ENCODE data around the gene VPS11. TPM values are rescaled to one million over a fixed set of nuclear protein-coding genes. Genes with fewer than 3 reads are reported as not detected.

VPS11 gene
- total RNA-seq = 30.7 and 39.0 TPM in 2 replicates

DNA sequence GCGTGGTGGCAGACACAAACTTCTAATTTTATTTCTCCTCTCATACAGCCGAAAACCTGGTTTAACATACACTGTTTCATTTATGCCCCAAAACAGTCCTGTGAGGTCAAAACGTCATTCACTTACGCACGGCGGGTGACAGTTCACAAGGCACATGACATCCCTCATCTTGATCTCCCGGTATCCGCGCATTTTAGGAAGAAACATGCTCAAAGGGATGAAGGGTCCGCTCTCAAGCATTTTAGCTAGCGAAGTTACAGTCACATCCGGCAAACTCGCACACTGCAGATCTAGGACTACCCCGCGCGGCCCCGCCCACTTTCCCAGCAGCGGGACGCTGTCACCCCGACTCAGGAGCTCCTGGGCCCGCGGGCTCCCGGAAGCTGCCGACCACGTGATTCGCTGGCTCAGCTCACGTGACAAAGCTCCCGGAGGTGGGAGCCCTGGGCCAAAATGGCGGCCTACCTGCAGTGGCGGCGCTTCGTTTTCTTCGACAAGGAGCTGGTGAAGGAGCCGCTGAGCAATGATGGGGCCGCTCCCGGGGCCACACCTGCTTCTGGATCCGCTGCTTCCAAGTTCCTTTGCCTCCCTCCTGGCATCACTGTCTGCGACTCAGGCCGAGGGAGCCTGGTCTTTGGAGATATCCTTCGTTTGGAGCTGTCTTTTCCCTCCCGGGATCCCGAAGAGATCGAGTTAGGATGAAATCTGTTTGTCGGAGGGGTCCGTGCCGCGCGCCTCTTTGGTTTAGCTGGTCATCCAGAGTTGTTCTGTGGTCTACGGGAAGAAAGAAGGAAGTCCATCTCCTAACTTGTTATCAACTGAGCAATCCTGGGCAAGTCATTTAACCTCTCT is at the start of gene VPS11:
Gene VPS11 (plus strand): TSS at position 448 of the 852 bp plus-strand sequence. CDS start 6 bp downstream, at position 454.
- TF ChIP-seq, protein P1, sequence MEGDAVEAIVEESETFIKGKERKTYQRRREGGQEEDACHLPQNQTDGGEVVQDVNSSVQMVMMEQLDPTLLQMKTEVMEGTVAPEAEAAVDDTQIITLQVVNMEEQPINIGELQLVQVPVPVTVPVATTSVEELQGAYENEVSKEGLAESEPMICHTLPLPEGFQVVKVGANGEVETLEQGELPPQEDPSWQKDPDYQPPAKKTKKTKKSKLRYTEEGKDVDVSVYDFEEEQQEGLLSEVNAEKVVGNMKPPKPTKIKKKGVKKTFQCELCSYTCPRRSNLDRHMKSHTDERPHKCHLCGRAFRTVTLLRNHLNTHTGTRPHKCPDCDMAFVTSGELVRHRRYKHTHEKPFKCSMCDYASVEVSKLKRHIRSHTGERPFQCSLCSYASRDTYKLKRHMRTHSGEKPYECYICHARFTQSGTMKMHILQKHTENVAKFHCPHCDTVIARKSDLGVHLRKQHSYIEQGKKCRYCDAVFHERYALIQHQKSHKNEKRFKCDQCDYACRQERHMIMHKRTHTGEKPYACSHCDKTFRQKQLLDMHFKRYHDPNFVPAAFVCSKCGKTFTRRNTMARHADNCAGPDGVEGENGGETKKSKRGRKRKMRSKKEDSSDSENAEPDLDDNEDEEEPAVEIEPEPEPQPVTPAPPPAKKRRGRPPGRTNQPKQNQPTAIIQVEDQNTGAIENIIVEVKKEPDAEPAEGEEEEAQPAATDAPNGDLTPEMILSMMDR (IDR thresholded peaks at IDR 0.05; ENCODE audit: insufficient read depth, low read length, poor library complexity, severe bottlenecking) = no peak
- H3K4me3 ChIP-seq (ENCODE audit: low read depth, low read length) = peak within 1 kb of the TSS; percentile 99

GRCh38 chr11:119018074-119018938 is 49.3 kb upstream of the VPS11 start, which contains the start of the genes RPS25 and TRAPPC4:
Gene RPS25 (minus strand): TSS chr11:119018343. CDS start chr11:119018284, 59 bp downstream.
Gene TRAPPC4 (plus strand): TSS chr11:119018766. CDS start chr11:119018796, 30 bp downstream.
- H3K36me3 ChIP-seq (ENCODE audit: control insufficient read depth, insufficient read depth, low read length) = no peaks in the 10 kb centered on the region
- no peaks in the 10 kb centered on the region for H3K27me3 ChIP-seq (ENCODE audit: control insufficient read depth, insufficient read depth, low read length)
- H3K4me3 ChIP-seq (ENCODE audit: low read depth, low read length) = peak within 1 kb of the TSS; percentile 75
- peak; percentile 89 for DNase-seq (ENCODE audit: low read depth)
- TF ChIP-seq, protein P1 (IDR thresholded peaks at IDR 0.05; ENCODE audit: insufficient read depth, low read length, poor library complexity, severe bottlenecking) = no peak

More for the DNA sequence above, at the start of gene VPS11:
- Histone ChIP-seq H3K27me3 (ENCODE audit: control insufficient read depth, insufficient read depth, low read length) (no peaks in the 10 kb centered on the region), H3K36me3 (ENCODE audit: control insufficient read depth, insufficient read depth, low read length) (no peaks in the 10 kb centered on the region)
- DNase-seq (ENCODE audit: low read depth) = peak; percentile 79

DNA sequence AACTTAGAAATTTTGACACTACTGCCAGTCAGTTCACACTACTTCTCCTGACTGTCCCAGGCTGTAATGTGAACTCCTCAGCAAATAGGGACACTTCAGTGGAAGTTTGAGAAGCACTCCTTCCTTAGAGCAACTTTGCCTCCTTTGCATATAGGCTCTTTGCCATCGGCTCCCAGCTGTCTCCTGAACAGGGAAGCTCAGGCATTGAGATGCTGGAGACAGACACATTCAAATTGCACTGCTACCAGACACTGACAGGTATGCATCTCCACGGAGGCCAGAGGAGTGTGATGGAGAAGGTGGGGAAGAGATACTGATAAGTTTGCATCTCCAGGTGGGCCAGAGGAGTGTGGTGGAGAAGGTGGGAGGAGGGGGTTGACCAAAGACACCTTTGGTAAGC is 47.6 kb upstream of the VPS11 start:
- no peaks in the 10 kb centered on the region for H3K36me3 ChIP-seq (ENCODE audit: control insufficient read depth, insufficient read depth, low read length)
- TF ChIP-seq, protein P1 (IDR thresholded peaks at IDR 0.05; ENCODE audit: insufficient read depth, low read length, poor library complexity, severe bottlenecking) = no peak
- H3K27me3 ChIP-seq (ENCODE audit: control insufficient read depth, insufficient read depth, low read length) = no peaks in the 10 kb centered on the region
- no peak for DNase-seq (ENCODE audit: low read depth)
- H3K4me3 ChIP-seq (ENCODE audit: low read depth, low read length) = no peak overlapping the region

GRCh38 chr11:119021631-119022030 is 46.0 kb upstream of the VPS11 start:
- Histone ChIP-seq H3K27me3 (ENCODE audit: control insufficient read depth, insufficient read depth, low read length) (no peaks in the 10 kb centered on the region), H3K4me3 (ENCODE audit: low read depth, low read length) (no peak overlapping the region), H3K36me3 (ENCODE audit: control insufficient read depth, insufficient read depth, low read length) (no peaks in the 10 kb centered on the region)
- no peak for DNase-seq (ENCODE audit: low read depth)
- TF ChIP-seq, protein P1 (IDR thresholded peaks at IDR 0.05; ENCODE audit: insufficient read depth, low read length, poor library complexity, severe bottlenecking) = no peak

DNA sequence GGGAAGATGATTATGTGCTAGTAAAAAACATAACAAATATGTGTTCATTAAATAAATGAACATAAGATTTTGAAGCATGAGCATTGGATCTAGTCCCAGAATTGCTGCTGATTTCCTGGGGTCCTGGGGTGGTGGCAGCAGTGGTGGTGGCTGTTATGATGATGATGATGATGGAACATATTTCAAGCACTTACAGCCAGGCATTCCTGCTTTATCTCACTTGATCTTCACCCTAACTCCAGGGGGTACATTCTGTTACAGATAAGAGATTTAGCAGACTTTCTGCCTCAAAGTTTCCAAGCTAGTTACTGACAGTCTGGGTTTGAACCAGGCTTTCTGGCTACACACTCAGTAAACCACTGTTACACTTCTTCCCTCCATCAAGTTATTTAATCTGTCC is 43.9 kb upstream of the VPS11 start:
- no peak overlapping the region for H3K4me3 ChIP-seq (ENCODE audit: low read depth, low read length)
- TF ChIP-seq, protein P1 (IDR thresholded peaks at IDR 0.05; ENCODE audit: insufficient read depth, low read length, poor library complexity, severe bottlenecking) = no peak
- DNase-seq (ENCODE audit: low read depth) = no peak
- H3K36me3 ChIP-seq (ENCODE audit: control insufficient read depth, insufficient read depth, low read length) = peaks cover 2% of the 10 kb centered on the region
- H3K27me3 ChIP-seq (ENCODE audit: control insufficient read depth, insufficient read depth, low read length) = no peaks in the 10 kb centered on the region
